ENCODE data around the gene SIN3B.

DNA sequence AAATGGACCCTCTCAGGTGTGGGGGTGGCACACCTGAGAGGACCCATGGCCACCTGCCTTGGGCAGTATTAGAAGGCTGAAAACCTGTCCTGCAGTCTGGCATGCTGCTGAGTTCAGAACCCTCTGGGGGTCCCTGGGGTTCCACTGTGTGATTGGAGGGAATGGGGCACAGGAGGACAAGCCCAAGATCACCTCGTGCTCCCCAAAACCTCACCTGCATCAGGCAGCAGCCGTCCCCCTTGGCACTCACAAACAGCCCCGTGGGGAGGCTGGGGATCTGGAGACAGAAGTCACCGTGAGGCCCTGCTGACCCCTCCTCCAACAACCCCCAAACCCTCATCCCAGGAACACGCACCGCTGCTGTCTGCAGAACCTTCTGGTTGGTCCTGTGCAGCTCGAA is 74.1 kb downstream of the SIN3B start:
- TF ChIP-seq, protein P1, sequence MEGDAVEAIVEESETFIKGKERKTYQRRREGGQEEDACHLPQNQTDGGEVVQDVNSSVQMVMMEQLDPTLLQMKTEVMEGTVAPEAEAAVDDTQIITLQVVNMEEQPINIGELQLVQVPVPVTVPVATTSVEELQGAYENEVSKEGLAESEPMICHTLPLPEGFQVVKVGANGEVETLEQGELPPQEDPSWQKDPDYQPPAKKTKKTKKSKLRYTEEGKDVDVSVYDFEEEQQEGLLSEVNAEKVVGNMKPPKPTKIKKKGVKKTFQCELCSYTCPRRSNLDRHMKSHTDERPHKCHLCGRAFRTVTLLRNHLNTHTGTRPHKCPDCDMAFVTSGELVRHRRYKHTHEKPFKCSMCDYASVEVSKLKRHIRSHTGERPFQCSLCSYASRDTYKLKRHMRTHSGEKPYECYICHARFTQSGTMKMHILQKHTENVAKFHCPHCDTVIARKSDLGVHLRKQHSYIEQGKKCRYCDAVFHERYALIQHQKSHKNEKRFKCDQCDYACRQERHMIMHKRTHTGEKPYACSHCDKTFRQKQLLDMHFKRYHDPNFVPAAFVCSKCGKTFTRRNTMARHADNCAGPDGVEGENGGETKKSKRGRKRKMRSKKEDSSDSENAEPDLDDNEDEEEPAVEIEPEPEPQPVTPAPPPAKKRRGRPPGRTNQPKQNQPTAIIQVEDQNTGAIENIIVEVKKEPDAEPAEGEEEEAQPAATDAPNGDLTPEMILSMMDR (IDR thresholded peaks at IDR 0.05): no peak
- TF ChIP-seq POLR2A (IDR thresholded peaks at IDR 0.05): no peak

All from adrenal gland (tissue), 5 donors.